Pancreas (tissue), 10 donors: ENCODE measurements around the gene EPB41. TPM values are rescaled to one million over a fixed set of nuclear protein-coding genes. Genes with fewer than 3 reads are reported as not detected.

Experiments
- ATAC-seq, 4 donors: fragments of 200-7000 bp; cut with Tn5 transposase; one replicate each; pipeline versions ENCODE4 v1.8.0 to v1.9.1; 2020; ENCODE audit warnings: mild to moderate bottlenecking in 4 of 4, moderate library complexity in 4 of 4
- DNase-seq, 6 donors: peaks; one replicate each; pipeline ENCODE4 v3.0.0-alpha.2; 2020
- FAIRE-seq: peaks from 2 replicates; lab custom pipeline; 2012; peaks lifted over from hg19 to GRCh38; lab: Jason Lieb, UNC
- H3K27ac ChIP-seq, 4 donors: fragments of 200-600 bp; sonication (generic); 1 replicate in 3 of 4; 2 replicates in 1 of 4; pipeline versions ENCODE4 v1.5.0 to v1.8.0; 2020
- H3K27me3 ChIP-seq, 4 donors: fragments of 200-600 bp; one replicate each; pipeline ENCODE4 v1.8.0; 2021
- H3K36me3 ChIP-seq, 3 donors: fragments of 200-600 bp; sonication (generic) in 1 of 3; one replicate each; pipeline versions ENCODE4 v1.5.0 to v1.8.0; 2020 to 2021
- H3K4me1 ChIP-seq, 3 donors: fragments of 200-600 bp; one replicate each; pipeline ENCODE4 v1.8.0; 2021
- H3K4me3 ChIP-seq, 4 donors: fragments of 200-600 bp; sonication (generic) in 2 of 4; one replicate each; pipeline versions ENCODE4 v1.5.0 to v1.8.0; 2020 to 2021
- H3K9me3 ChIP-seq, 4 donors: fragments of 200-600 bp; one replicate each; pipeline ENCODE4 v1.8.0; 2021
- WGBS, 2 donors: extraction: QIAGEN DNeasy Blood & Tissue Kit; methylation state at CpG; one replicate each; pipeline ENCODE4 v1.1.7; 2013; 5-methylcytosine and 5-hydroxymethylcytosine counted together
- intact Hi-C, 3 donors: fragments of 100-400 bp; cut with DNase I; formaldehyde crosslinking; loops; one replicate each; pipeline versions ENCODE4 v1.11.1 to v1.14.2; 2022
- polyA plus RNA-seq, 2 donors: library from polyadenylated mRNA; stranded (reverse); fragments of 200-250 nt; gene quantifications; one replicate each; pipeline ENCODE4 v1.2.3, GENCODE V29; 2013
- total RNA-seq, 6 donors: library from RNA; stranded (reverse); fragmentation: NEBNext Ultra II Directional in 4 of 6; extraction: Animal tissue kit (Norgen Biotek cat#: 25700) in 4 of 6; gene quantifications; one replicate each; pipeline versions ENCODE4 v1.2.1 to v1.2.4, GENCODE V29; 2021 to 2023
- TF ChIP-seq, protein P1 (sequence below), 4 donors: fragments of 200-600 bp; sonication (generic) in 3 of 4; IDR thresholded peaks; one replicate each; pipeline versions ENCODE4 v1.5.0 to v1.8.0; 2021; ENCODE audit warnings: antibody characterized with exemption in 4 of 4
- donor health status: healthy with polysubstance abuse.
- donor health status: DM: no; HTN: no; CAD: no; lungs with moderate emphysema.
- donor health status: DM: no; HTN: no; CAD: no.
- donor health status: control.
- donor health status: control.
- donor health status: Bipolar disorder and iron deficiency.
- donor health status: DM: yes; HTN: yes; CAD: no.
- donor health status: DM: no; HTN: no; CAD: no.
- donor health status: DM: no; HTN: no; CAD: no.
- donor health status: DM: yes; HTN: yes; CAD: no.

EPB41 gene
- total and polyA plus RNA-seq, 8 donors: 9.1 to 39.8 (median 23.2) TPM

DNA sequence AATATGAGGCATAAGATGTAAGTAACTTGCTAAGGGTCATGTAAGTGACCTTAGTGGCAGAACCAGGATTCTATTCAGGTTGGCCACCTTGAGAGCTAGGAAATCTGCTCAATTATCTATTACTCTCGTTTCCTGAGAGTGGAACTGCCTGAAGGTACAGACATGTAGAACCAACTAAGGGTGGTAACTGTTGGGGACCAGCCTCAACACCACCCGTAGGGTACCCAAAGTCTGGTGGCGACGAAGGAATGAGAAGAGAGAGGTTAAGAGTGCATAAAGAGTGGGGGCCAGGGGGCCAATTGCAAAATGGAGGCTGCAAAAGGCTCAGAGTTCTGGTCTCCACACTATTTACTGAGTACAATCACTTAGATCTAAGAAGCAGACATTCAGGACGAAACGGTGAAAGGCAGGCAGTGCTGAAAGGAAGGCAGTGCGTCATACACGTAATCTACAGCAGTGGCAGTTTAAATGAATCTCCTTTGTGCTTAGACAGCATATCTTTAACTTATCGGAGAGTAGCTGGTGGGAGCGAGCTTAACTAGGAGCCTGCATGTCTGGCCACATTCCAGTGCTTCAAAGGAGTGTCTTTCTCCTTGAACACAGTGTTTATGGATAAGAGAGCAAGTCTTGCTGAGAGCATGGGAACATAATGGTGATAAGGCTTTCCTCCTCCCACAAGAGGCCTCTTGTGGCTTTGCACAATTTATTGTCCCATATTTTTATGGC is 242.3 kb downstream of the EPB41 start:
- FAIRE-seq: no peak
- 36 to 38% methylated on average over 10 of the region's 10 CpGs for WGBS, 2 donors
- H3K36me3 ChIP-seq: peaks cover 2 to 55% (median 36%) of the 10 kb centered on the region in 3 donors
- intact Hi-C loops: no loop called here
- H3K4me1 ChIP-seq: peaks cover 11 to 19% (median 13%) of the 10 kb centered on the region in 3 donors
- ATAC-seq: peak; percentile 76 to 84 (median 80)
- no peaks in the 10 kb centered on the region for H3K9me3 ChIP-seq
- H3K4me3 ChIP-seq: no peak overlapping the region
- TF ChIP-seq, protein P1, sequence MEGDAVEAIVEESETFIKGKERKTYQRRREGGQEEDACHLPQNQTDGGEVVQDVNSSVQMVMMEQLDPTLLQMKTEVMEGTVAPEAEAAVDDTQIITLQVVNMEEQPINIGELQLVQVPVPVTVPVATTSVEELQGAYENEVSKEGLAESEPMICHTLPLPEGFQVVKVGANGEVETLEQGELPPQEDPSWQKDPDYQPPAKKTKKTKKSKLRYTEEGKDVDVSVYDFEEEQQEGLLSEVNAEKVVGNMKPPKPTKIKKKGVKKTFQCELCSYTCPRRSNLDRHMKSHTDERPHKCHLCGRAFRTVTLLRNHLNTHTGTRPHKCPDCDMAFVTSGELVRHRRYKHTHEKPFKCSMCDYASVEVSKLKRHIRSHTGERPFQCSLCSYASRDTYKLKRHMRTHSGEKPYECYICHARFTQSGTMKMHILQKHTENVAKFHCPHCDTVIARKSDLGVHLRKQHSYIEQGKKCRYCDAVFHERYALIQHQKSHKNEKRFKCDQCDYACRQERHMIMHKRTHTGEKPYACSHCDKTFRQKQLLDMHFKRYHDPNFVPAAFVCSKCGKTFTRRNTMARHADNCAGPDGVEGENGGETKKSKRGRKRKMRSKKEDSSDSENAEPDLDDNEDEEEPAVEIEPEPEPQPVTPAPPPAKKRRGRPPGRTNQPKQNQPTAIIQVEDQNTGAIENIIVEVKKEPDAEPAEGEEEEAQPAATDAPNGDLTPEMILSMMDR (IDR thresholded peaks at IDR 0.05): no peak
- no peak for DNase-seq
- no peaks in the 10 kb centered on the region for H3K27me3 ChIP-seq
- H3K27ac ChIP-seq: peak overlapping the region in 1 of 4 donors; percentile 38

DNA sequence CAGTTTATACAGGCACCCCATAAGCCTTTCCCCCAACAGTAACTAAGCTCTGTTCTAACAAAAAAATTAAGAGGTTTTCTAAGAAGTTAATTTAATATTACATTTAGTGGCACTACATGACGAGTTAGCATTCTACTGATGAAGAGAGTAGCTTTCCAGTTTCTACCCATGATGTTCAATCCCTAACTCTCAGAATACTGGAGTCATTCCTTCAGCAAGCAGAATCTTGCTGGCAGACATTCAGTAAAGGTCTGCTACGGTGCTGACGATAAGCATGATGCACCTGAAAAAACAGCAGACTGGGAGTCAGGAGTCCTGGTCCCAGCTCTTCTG is 242.9 kb downstream of the EPB41 start:
- H3K36me3 ChIP-seq: peaks cover 2 to 52% (median 30%) of the 10 kb centered on the region in 3 donors
- peak overlapping the region in 1 of 4 donors; percentile 38 for H3K27ac ChIP-seq
- intact Hi-C loops: no loop called here
- ATAC-seq: no peak
- 55% methylated on average over 3 of the region's 3 CpGs for WGBS, 2 donors
- no peaks in the 10 kb centered on the region for H3K27me3 ChIP-seq
- no peak for FAIRE-seq
- H3K4me1 ChIP-seq: peaks cover 11 to 19% (median 13%) of the 10 kb centered on the region in 3 donors
- no peak overlapping the region for H3K4me3 ChIP-seq
- H3K9me3 ChIP-seq: no peaks in the 10 kb centered on the region
- TF ChIP-seq, protein P1 (IDR thresholded peaks at IDR 0.05): no peak
- DNase-seq: no peak

DNA sequence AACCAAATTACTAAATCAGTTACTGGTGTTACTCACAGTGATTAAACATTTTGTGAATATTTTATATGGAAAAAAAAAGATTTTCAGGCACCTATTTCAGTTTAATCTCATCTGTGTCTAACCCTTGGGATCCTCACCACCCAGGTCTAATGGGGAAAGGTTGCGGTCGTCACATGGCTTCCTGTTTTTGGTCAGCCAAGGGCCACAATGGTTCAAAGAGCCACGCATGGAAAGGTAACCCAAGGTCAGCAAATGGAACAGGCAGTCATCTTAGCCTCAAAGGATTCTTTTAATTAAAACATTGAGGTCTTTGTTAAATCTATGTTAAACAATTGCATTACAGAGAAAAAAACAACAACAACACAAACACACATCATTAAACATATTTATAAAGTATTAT is 245.4 kb downstream of the EPB41 start:
- FAIRE-seq (no peak), DNase-seq (no peak), ATAC-seq (no peak)
- TF ChIP-seq, protein P1 (IDR thresholded peaks at IDR 0.05): no peak
- WGBS, 2 donors: 82 to 84% methylated on average over 3 of the region's 3 CpGs
- Histone ChIP-seq H3K4me1 (peaks cover 11 to 19% (median 13%) of the 10 kb centered on the region in 3 donors), H3K9me3 (no peaks in the 10 kb centered on the region), H3K4me3 (no peak overlapping the region), H3K36me3 (peaks cover 0 to 28% (median 6%) of the 10 kb centered on the region in 3 donors), H3K27ac (no peak overlapping the region), H3K27me3 (no peaks in the 10 kb centered on the region)
- intact Hi-C loops: no loop called here

DNA sequence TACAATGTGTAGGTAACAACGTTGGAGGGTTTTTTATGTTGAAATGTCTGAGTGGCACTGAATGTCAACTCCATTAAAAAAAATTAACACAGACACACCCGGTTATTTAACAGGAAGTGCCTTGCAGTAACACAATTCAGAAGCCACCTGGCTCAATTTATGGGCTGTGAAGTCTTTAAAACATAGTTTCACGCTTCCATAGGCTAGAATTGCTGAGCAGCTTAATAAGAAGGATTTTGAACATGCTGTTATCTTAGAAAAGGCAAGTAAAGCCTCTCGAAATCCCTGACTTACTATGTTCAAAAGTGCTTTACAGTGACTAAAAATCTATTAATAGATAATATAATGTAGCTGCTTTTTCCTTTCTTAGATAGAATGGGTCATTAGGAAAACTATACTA is 247.7 kb downstream of the EPB41 start:
- H3K36me3 ChIP-seq: peaks cover 0 to 32% (median 5%) of the 10 kb centered on the region in 3 donors
- FAIRE-seq: no peak
- WGBS, 2 donors: 69 to 72% methylated on average over 4 of the region's 4 CpGs

More for the DNA sequence above, 247.7 kb downstream of the EPB41 start:
- no peak overlapping the region for H3K4me3 ChIP-seq
- intact Hi-C loops: no loop called here
- no peak for ATAC-seq
- peaks cover 4 to 10% (median 6%) of the 10 kb centered on the region in 3 donors for H3K4me1 ChIP-seq
- H3K27ac ChIP-seq: no peak overlapping the region
- DNase-seq: no peak
- H3K27me3 ChIP-seq: no peaks in the 10 kb centered on the region
- TF ChIP-seq, protein P1 (IDR thresholded peaks at IDR 0.05): no peak
- H3K9me3 ChIP-seq: no peaks in the 10 kb centered on the region
